Measurements from ENCODE around the gene NRAP. TPM values are rescaled to one million over a fixed set of nuclear protein-coding genes. Genes with fewer than 3 reads are reported as not detected.

Gene NRAP
- total and polyA plus RNA-seq, 2 of the 8 experiments (the other 6 are each of a cell fraction or from before 2014, with no cell fraction given) = not detected

- H2BK15ac ChIP-seq (ENCODE audit: low read length) = no peak overlapping the region
- TF ChIP-seq SP4 (IDR thresholded peaks at IDR 0.05; ENCODE audit: low read length) (no peak), SIX5 (IDR thresholded peaks at IDR 0.05; ENCODE audit: low read depth, low read length) (no peak)
Measured at GRCh38 chr10:113619401-113619800, 44.4 kb downstream of the NRAP start.

More at GRCh38 chr10:113619401-113619800, 44.4 kb downstream of the NRAP start:
- no peak overlapping the region for H3K9ac ChIP-seq (replicated peaks in 1 of 4; ENCODE audit: extremely low read depth in 1 of 4, low read depth in 3 of 4, low read length in 3 of 4)
- FAIRE-seq = no peak
- H3K9me3 ChIP-seq (ENCODE audit: insufficient read depth in 2 of 2, low read depth in 1 of 2, low read length in 1 of 2) = no peaks in the 10 kb centered on the region
- WGBS, 2 experiments (ENCODE audit: extremely low coverage in 1 of 2, insufficient coverage in 1 of 2, insufficient read length in 1 of 2, insufficient replicate concordance in 2 of 2, low coverage in 1 of 2, low lambda C conversion rate in 2 of 2, missing lambda C conversion rate in 1 of 2) = 93% methylated on average over 1 of the region's 1 CpG; no CpG with 5 or more reads in 1 of the 2 experiments
- H3K4me3 ChIP-seq (ENCODE audit: extremely low read depth in 1 of 4, insufficient read depth in 2 of 4, low read depth in 3 of 4, low read length in 4 of 4) = no peak overlapping the region
- H2AFZ ChIP-seq (ENCODE audit: low read length) = no peak overlapping the region
- no peak overlapping the region for H3K4me2 ChIP-seq (ENCODE audit: insufficient read depth in 1 of 2, low read depth in 2 of 2, low read length in 2 of 2)
- H3K23ac ChIP-seq (ENCODE audit: insufficient read length) = no peak overlapping the region
- H3K4me1 ChIP-seq (replicated peaks in 1 of 4; ENCODE audit: control insufficient read depth in 3 of 4, insufficient read depth in 4 of 4, low read length in 3 of 4) = peaks cover 2 to 30% (median 23%) of the 10 kb centered on the region in 4 experiments
- CTCF ChIA-PET (ENCODE audit: partially characterized antibody) = interaction anchor here (0.6 kb wide), 1 partner anchor 1881 kb away, joined by 4 read pairs; no protein-coding TSS in a partner anchor
- no peaks in the 10 kb centered on the region for H4K20me1 ChIP-seq (replicated peaks in 1 of 2; ENCODE audit: control insufficient read depth in 1 of 2, insufficient read depth in 2 of 2, low read length in 2 of 2)
- H3K56ac ChIP-seq (replicated peaks; ENCODE audit: insufficient read length, low read depth, low read length) = no peak overlapping the region
- no peak overlapping the region for H4K8ac ChIP-seq (ENCODE audit: extremely low read depth, insufficient read depth, low read length)
- H3K36me3 ChIP-seq (ENCODE audit: control insufficient read depth in 2 of 4, insufficient read depth in 4 of 4, low read length in 3 of 4) = no peaks in the 10 kb centered on the region
- H2BK120ac ChIP-seq (replicated peaks; ENCODE audit: low read depth, low read length) = no peak overlapping the region
- H3K18ac ChIP-seq (ENCODE audit: extremely low read depth, low read length) = no peak overlapping the region
- H2AK5ac ChIP-seq (ENCODE audit: low read depth, low read length) = no peak overlapping the region
- no peak overlapping the region for H4K91ac ChIP-seq (replicated peaks; ENCODE audit: insufficient read length, low read length)
- no peak overlapping the region for H2BK20ac ChIP-seq (ENCODE audit: low read length)
- H3K79me2 ChIP-seq (ENCODE audit: control insufficient read depth in 1 of 2, insufficient read depth in 2 of 2, low read length in 2 of 2) = no peaks in the 10 kb centered on the region
- no peak for DNase-seq (ENCODE audit: low read depth in 1 of 2, low spot score in 2 of 2)
- H3K4ac ChIP-seq (replicated peaks; ENCODE audit: insufficient read length, low read depth, low read length) = no peak overlapping the region
- POLR2A ChIA-PET (ENCODE audit: partially characterized antibody) = interaction anchor here (0.6 kb wide), 1 partner anchor 642 kb away, joined by 3 read pairs; no protein-coding TSS in a partner anchor
- H4K5ac ChIP-seq (ENCODE audit: insufficient read length, low read depth, low read length) = no peak overlapping the region
- H2BK5ac ChIP-seq (ENCODE audit: low read depth, low read length) = no peak overlapping the region
- no peak overlapping the region for H2BK12ac ChIP-seq (ENCODE audit: low read depth, low read length)
- H3K79me1 ChIP-seq (ENCODE audit: low read depth, low read length) = no peaks in the 10 kb centered on the region
- H3K27me3 ChIP-seq (replicated peaks in 1 of 4; ENCODE audit: control insufficient read depth in 3 of 4, extremely low read depth in 1 of 4, insufficient read depth in 3 of 4, low read length in 3 of 4) = peaks cover 0 to 9% (median 0%) of the 10 kb centered on the region in 4 experiments; a peak in 2 of 7 replicates
- H3K23me2 ChIP-seq (ENCODE audit: low read depth, low read length) = peaks cover 3% of the 10 kb centered on the region; the same call in 1 of the 2 replicates
- H3K14ac ChIP-seq (ENCODE audit: insufficient read length) = no peak overlapping the region
- H3K27ac ChIP-seq (ENCODE audit: low read depth, low read length) = no peak overlapping the region
